GM19467 (cell line): ENCODE data around the gene RIPOR3.

ENCODE experiments used
- ATAC-seq: cut with Tn5 transposase; IDR thresholded peaks from one replicate; pipeline ENCODE4 v1.9.1; 2021; ENCODE audit warnings: mild to moderate bottlenecking, moderate library complexity; ENCODE audit not compliant: unreplicated experiment

The RIPOR3 gene

DNA sequence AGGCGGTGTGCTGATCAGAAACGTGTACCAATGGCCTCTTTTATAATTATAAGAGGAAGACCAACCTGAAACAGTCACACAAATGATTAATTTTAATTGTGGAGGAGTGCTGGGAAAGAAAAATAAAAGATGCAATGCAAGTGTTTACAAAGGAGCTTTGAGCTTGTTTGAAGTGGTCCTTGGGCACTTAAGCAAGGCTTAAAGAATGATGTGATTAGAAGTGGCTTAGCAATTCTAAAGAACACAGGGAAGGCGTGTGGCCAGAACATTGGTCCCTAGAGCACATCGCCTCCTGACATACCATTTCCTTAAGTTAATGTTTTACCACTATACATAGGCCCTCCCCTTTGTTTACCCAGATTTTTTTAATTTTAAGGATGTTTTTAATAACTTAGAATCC is 155.0 kb downstream of the RIPOR3 start:
- no peak for ATAC-seq
